Endothelial cell of umbilical vein (primary cell): ENCODE measurements around the gene ULBP1.

Experiments used
- POLR2A ChIP-seq: IDR thresholded peaks from 2 replicates; pipeline ENCODE4 v1.6.1; 2012; ENCODE audit warnings: low read depth, mild to moderate bottlenecking, control low read depth, low read length
- TF ChIP-seq, protein P1 (sequence below), 2 donors: IDR thresholded peaks; 1 replicate in 1 of 2; 2 replicates in 1 of 2; pipeline ENCODE4 v1.5.1; 2011; ENCODE audit warnings: low read length in 2 of 2, mild to moderate bottlenecking in 2 of 2, moderate library complexity in 2 of 2, control low read depth in 1 of 2, inconsistent platforms in 1 of 2, low read depth in 1 of 2; ENCODE audit not compliant: insufficient read depth in 1 of 2; ENCODE audit errors: extremely low read depth in 1 of 2

DNA sequence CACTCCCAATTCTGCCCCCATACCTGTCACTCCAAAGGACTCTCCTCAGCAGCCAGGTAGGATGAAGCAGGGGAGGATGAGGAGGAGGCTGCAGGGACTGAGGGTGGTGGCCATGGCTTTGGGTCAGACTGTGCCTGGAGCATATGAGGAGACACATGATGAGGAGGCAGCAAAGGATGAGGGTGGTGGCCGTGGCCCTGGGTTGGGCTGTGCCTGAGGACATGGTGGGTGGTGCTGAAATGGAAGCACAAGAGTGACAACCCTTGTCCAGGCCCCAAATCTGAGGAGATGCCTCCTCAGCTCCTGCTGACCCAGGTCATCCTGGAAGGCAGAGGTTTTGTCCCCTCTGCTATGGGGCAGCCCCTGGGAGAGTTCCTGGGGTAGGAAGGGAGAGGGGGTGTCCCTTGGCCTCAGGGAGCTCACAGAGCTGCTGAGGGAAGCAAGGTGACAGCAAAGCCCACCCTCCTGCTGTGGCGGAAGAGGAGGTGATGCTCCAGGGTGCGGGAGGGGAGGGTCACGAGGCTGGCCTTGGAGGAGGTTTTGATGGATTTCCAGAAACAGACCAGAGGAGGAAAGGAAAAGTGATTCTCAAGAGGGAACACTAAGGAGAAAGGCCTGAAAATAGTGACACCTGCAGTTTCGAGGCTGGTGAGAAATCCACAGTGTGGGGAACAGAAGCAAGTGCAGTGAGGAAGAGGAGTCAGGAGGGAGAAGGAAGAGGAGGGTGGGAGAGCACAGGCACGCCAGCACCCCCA, 45.4 kb upstream of the ULBP1 start:
- TF ChIP-seq, protein P1, sequence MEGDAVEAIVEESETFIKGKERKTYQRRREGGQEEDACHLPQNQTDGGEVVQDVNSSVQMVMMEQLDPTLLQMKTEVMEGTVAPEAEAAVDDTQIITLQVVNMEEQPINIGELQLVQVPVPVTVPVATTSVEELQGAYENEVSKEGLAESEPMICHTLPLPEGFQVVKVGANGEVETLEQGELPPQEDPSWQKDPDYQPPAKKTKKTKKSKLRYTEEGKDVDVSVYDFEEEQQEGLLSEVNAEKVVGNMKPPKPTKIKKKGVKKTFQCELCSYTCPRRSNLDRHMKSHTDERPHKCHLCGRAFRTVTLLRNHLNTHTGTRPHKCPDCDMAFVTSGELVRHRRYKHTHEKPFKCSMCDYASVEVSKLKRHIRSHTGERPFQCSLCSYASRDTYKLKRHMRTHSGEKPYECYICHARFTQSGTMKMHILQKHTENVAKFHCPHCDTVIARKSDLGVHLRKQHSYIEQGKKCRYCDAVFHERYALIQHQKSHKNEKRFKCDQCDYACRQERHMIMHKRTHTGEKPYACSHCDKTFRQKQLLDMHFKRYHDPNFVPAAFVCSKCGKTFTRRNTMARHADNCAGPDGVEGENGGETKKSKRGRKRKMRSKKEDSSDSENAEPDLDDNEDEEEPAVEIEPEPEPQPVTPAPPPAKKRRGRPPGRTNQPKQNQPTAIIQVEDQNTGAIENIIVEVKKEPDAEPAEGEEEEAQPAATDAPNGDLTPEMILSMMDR (IDR thresholded peaks at IDR 0.05; ENCODE audit: extremely low read depth in 1 of 2, insufficient read depth in 1 of 2, low read depth in 1 of 2, low read length in 2 of 2): no peak
- no peak for TF ChIP-seq POLR2A
